ENCODE data around the gene GNAT3. TPM values are rescaled to one million over a fixed set of nuclear protein-coding genes. Genes with fewer than 3 reads are reported as not detected.

The GNAT3 gene
- total RNA-seq, 1 experiment from 2014 or later, result not detected

DNA sequence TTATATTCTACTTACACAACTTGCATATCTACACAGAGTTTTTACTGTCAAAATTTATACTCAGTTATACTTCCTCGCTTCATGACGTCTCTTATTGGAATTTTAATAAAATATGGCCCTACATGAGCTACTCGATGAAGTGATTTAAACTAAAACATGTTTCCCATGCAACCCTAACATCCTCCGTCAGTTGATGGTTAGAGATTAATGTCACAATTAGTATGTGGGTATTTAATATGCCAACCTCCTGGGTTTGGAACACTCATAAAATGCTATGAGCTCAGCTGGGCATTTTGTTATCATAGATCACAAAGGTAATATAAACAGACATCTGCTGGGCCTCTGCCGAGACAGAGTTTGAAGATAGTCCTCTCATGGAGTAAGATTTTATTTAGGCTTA is 66.5 kb downstream of the GNAT3 start:
- Histone ChIP-seq H3K27me3 (ENCODE audit: insufficient read depth, low read length) (no peaks in the 10 kb centered on the region), H2AFZ (ENCODE audit: low read depth, low read length, poor library complexity, severe bottlenecking) (no peak overlapping the region), H3K9me2 (ENCODE audit: insufficient read depth) (no peaks in the 10 kb centered on the region), H3K27ac (ENCODE audit: low read depth, low read length) (no peak overlapping the region), H3K36me3 (ENCODE audit: control insufficient read depth in 1 of 2, insufficient read depth in 2 of 2, low read length in 2 of 2) (no peaks in the 10 kb centered on the region), H3K79me2 (ENCODE audit: insufficient read depth, low read length) (no peaks in the 10 kb centered on the region), H3K4me2 (ENCODE audit: low read length) (no peak overlapping the region), H3K4me3 (replicated peaks in 1 of 2; ENCODE audit: low read depth in 1 of 2, low read length in 2 of 2) (no peak overlapping the region), H4K20me1 (ENCODE audit: insufficient read depth) (no peaks in the 10 kb centered on the region), H3K4me1 (ENCODE audit: control insufficient read depth in 1 of 2, insufficient read depth in 2 of 2, low read length in 2 of 2) (peaks cover 3 to 12% of the 10 kb centered on the region in 2 experiments; a peak in 3 of 4 replicates), H3K9me3 (ENCODE audit: control insufficient read depth in 1 of 2, insufficient read depth in 1 of 2, low read depth in 1 of 2, low read length in 2 of 2) (no peaks in the 10 kb centered on the region), H3K9ac (ENCODE audit: low read length) (no peak overlapping the region)
- TF ChIP-seq POLR2A (IDR thresholded peaks at IDR 0.05; ENCODE audit: borderline replicate concordance, extremely low read depth, insufficient read depth, insufficient read length) (no peak), EZH2phosphoT487 (IDR thresholded peaks at IDR 0.05; ENCODE audit: borderline replicate concordance) (no peak), EZH2 (IDR thresholded peaks at IDR 0.05) (no peak), REST (IDR thresholded peaks at IDR 0.05; ENCODE audit: low read depth) (no peak), CEBPB (IDR thresholded peaks at IDR 0.05; ENCODE audit: low read depth) (no peak), POLR2AphosphoS5 (IDR thresholded peaks at IDR 0.05; ENCODE audit: low read depth, low read length) (no peak), ZFX (IDR thresholded peaks at IDR 0.05) (no peak), YY1 (IDR thresholded peaks at IDR 0.05; ENCODE audit: extremely low read depth, insufficient replicate concordance, low read depth, low read length) (no peak), SRF (IDR thresholded peaks at IDR 0.05; ENCODE audit: low read depth) (no peak), JUND (IDR thresholded peaks at IDR 0.05) (no peak), CBX3 (IDR thresholded peaks at IDR 0.05; ENCODE audit: low read depth) (no peak), SP1 (IDR thresholded peaks at IDR 0.05; ENCODE audit: low read depth) (no peak), ZNF274 (IDR thresholded peaks at IDR 0.05; ENCODE audit: low read depth, low read length) (no peak), ELF1 (IDR thresholded peaks at IDR 0.05; ENCODE audit: borderline replicate concordance, low read depth) (no peak), SIN3A (IDR thresholded peaks at IDR 0.05; ENCODE audit: low read depth) (no peak)
- TF ChIP-seq, protein P1, sequence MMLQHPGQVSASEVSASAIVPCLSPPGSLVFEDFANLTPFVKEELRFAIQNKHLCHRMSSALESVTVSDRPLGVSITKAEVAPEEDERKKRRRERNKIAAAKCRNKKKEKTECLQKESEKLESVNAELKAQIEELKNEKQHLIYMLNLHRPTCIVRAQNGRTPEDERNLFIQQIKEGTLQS (IDR thresholded peaks at IDR 0.05), result no peak
- TF ChIP-seq, protein P2, sequence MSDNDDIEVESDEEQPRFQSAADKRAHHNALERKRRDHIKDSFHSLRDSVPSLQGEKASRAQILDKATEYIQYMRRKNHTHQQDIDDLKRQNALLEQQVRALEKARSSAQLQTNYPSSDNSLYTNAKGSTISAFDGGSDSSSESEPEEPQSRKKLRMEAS (IDR thresholded peaks at IDR 0.05), result no peak
- TF ChIP-seq, protein P3, sequence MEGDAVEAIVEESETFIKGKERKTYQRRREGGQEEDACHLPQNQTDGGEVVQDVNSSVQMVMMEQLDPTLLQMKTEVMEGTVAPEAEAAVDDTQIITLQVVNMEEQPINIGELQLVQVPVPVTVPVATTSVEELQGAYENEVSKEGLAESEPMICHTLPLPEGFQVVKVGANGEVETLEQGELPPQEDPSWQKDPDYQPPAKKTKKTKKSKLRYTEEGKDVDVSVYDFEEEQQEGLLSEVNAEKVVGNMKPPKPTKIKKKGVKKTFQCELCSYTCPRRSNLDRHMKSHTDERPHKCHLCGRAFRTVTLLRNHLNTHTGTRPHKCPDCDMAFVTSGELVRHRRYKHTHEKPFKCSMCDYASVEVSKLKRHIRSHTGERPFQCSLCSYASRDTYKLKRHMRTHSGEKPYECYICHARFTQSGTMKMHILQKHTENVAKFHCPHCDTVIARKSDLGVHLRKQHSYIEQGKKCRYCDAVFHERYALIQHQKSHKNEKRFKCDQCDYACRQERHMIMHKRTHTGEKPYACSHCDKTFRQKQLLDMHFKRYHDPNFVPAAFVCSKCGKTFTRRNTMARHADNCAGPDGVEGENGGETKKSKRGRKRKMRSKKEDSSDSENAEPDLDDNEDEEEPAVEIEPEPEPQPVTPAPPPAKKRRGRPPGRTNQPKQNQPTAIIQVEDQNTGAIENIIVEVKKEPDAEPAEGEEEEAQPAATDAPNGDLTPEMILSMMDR (IDR thresholded peaks at IDR 0.05 in 2 of 3, conservative IDR thresholded peaks at IDR 0.05 in 1 of 3; ENCODE audit: borderline replicate concordance in 1 of 3, insufficient read depth in 1 of 3, low read depth in 2 of 3, low read length in 2 of 3), result no peak
- TF ChIP-seq, protein P4, sequence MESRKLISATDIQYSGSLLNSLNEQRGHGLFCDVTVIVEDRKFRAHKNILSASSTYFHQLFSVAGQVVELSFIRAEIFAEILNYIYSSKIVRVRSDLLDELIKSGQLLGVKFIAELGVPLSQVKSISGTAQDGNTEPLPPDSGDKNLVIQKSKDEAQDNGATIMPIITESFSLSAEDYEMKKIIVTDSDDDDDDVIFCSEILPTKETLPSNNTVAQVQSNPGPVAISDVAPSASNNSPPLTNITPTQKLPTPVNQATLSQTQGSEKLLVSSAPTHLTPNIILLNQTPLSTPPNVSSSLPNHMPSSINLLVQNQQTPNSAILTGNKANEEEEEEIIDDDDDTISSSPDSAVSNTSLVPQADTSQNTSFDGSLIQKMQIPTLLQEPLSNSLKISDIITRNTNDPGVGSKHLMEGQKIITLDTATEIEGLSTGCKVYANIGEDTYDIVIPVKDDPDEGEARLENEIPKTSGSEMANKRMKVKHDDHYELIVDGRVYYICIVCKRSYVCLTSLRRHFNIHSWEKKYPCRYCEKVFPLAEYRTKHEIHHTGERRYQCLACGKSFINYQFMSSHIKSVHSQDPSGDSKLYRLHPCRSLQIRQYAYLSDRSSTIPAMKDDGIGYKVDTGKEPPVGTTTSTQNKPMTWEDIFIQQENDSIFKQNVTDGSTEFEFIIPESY (IDR thresholded peaks at IDR 0.05; ENCODE audit: extremely low read depth, insufficient replicate concordance, low read length), result no peak
- no peak for ATAC-seq
- ChIA-PET CTCF (interaction anchor here (1.4 kb wide), 1 partner anchor 17 kb away, joined by 6 read pairs; no protein-coding TSS in a partner anchor), POLR2A (no interaction called here), RAD21 (ENCODE audit: low non-redundant PET in 1 of 2, low total read pairs in 2 of 2, uncharacterized antibody in 2 of 2, unreplicated experiment in 2 of 2) (no interaction called here)
- intact Hi-C loops (cut with micrococcal nuclease), result no loop called here
- no peak for DNase-seq (ENCODE audit: low read depth, low spot score)
- no TSS peak for BruUV-seq (replicated peaks)

All from HCT116 (cell line).